Activated CD4-positive, alpha-beta T cell treated with anti-CD3 and anti-CD28 coated beads for 36 hours (primary cell): ENCODE results near the gene COL9A3. TPM values are rescaled to one million over a fixed set of nuclear protein-coding genes. Genes with fewer than 3 reads are reported as not detected.

Experiments used
- ATAC-seq: fragments of 200-7000 bp; cut with Tn5 transposase; one replicate; pipeline ENCODE4 v1.10.0; 2021; ENCODE audit warnings: mild to moderate bottlenecking, moderate library complexity
- CTCF ChIA-PET: fragments of 350-600 bp; sonication (Branson Sonifier 250); formaldehyde crosslinking; loops from one replicate; lab custom pipeline; 2021; ENCODE audit warnings: antibody characterized with exemption; lab: Charles Lee
- POLR2A ChIA-PET: fragments of 350-600 bp; sonication (Branson Sonifier 250); formaldehyde crosslinking; loops from one replicate; lab custom pipeline; 2021; ENCODE audit warnings: antibody characterized with exemption, inconsistent platforms; lab: Charles Lee
- DNase-seq: peaks from one replicate; pipeline ENCODE4 v3.0.0-alpha.2; 2020
- H3K27ac Mint-ChIP-seq: one replicate; pipeline ENCODE4 v1.8.0; 2021; ENCODE audit warnings: mixed read lengths
- H3K27me3 Mint-ChIP-seq: one replicate; pipeline ENCODE4 v1.8.0; 2021; ENCODE audit warnings: mixed read lengths
- H3K36me3 Mint-ChIP-seq: one replicate; pipeline ENCODE4 v1.8.0; 2021; ENCODE audit warnings: low read depth, mixed read lengths
- H3K4me1 Mint-ChIP-seq: one replicate; pipeline ENCODE4 v1.8.0; 2021; ENCODE audit warnings: mixed read lengths
- H3K4me3 Mint-ChIP-seq: one replicate; pipeline ENCODE4 v1.8.0; 2021; ENCODE audit warnings: mild to moderate bottlenecking, moderate library complexity, mixed read lengths
- H3K9me3 Mint-ChIP-seq: one replicate; pipeline ENCODE4 v1.8.0; 2021; ENCODE audit warnings: low read depth, mixed read lengths
- intact Hi-C, 2 experiments: fragments of 100-400 bp; cut with DNase I in 1 of 2; cut with micrococcal nuclease in 1 of 2; formaldehyde crosslinking; loops; one replicate each; pipeline versions ENCODE4 v1.14.2 to v1.15.1; 2022 to 2024; cut with DNase I, micrococcal nuclease
- total RNA-seq, 2 experiments: library from RNA; stranded (reverse); gene quantifications; one replicate each; pipeline ENCODE4 v1.2.3, GENCODE V29; 2021

Gene COL9A3
- total RNA-seq, 2 experiments from 2014 or later: not detected

GRCh38 chr20:62797671-62798532 lies 18.9 kb upstream of the COL9A3 start:
- intact Hi-C loops: loop anchor here (2.0 to 10.0 kb wide), 3 partner anchors 413 to 829 kb away; partner anchors contain the start of genes GMEB2 (in 1 of the 2), RPS21 (in 1 of the 2) and TAF4 (in 1 of the 2)
- peaks cover 25% of the 10 kb centered on the region for H3K4me1 Mint-ChIP-seq

GRCh38 chr20:62799036-62799435 lies 17.8 kb upstream of the COL9A3 start:
- no peaks in the 10 kb centered on the region for H3K9me3 Mint-ChIP-seq
- intact Hi-C loops: loop anchor here (10.0 kb wide), 2 partner anchors 414 to 734 kb away; partner anchors contain the start of genes RPS21 (in 1 of the 2) and TAF4 (in 1 of the 2)
- H3K36me3 Mint-ChIP-seq: peaks cover 24% of the 10 kb centered on the region
- no peak overlapping the region for H3K27ac Mint-ChIP-seq
- DNase-seq: no peak
- peaks cover 18% of the 10 kb centered on the region for H3K4me1 Mint-ChIP-seq
- POLR2A ChIA-PET: no interaction called here
- CTCF ChIA-PET: interaction anchor here (0.8 kb wide), 1 partner anchor 91 kb away, joined by 3 read pairs; no protein-coding TSS in a partner anchor
- no peak for ATAC-seq
- H3K27me3 Mint-ChIP-seq: no peaks in the 10 kb centered on the region
- H3K4me3 Mint-ChIP-seq: no peak overlapping the region

More at GRCh38 chr20:62797671-62798532, 18.9 kb upstream of the COL9A3 start:
- CTCF ChIA-PET: interaction anchor here (0.6 kb wide), 2 partner anchors 153 to 258 kb away, joined by 3 read pairs; no protein-coding TSS in a partner anchor
- no peaks in the 10 kb centered on the region for H3K27me3 Mint-ChIP-seq
- ATAC-seq (no peak), DNase-seq (no peak)
- peak overlapping the region; percentile 76 for H3K4me3 Mint-ChIP-seq
- H3K36me3 Mint-ChIP-seq: peaks cover 24% of the 10 kb centered on the region
- peak overlapping the region; percentile 24 for H3K27ac Mint-ChIP-seq
- H3K9me3 Mint-ChIP-seq: no peaks in the 10 kb centered on the region
- POLR2A ChIA-PET: no interaction called here

- H3K27me3 Mint-ChIP-seq: no peaks in the 10 kb centered on the region
- ChIA-PET CTCF (interaction anchor here (0.8 kb wide), 1 partner anchor 90 kb away, joined by 3 read pairs; no protein-coding TSS in a partner anchor), POLR2A (no interaction called here)
- H3K27ac Mint-ChIP-seq: no peak overlapping the region
- intact Hi-C loops: loop anchor here (10.0 kb wide), 2 partner anchors 415 to 735 kb away; partner anchors contain the start of genes RPS21 (in 1 of the 2) and TAF4 (in 1 of the 2)
- DNase-seq: no peak
- H3K4me3 Mint-ChIP-seq: no peak overlapping the region
- H3K4me1 Mint-ChIP-seq: peaks cover 22% of the 10 kb centered on the region
- ATAC-seq: no peak
- peaks cover 24% of the 10 kb centered on the region for H3K36me3 Mint-ChIP-seq
- H3K9me3 Mint-ChIP-seq: no peaks in the 10 kb centered on the region
Observed at GRCh38 chr20:62799459-62799858, 17.4 kb upstream of the COL9A3 start.

- DNase-seq (no peak), ATAC-seq (no peak)
- H3K27me3 Mint-ChIP-seq: no peaks in the 10 kb centered on the region
- ChIA-PET CTCF (no interaction called here), POLR2A (no interaction called here)
- no peak overlapping the region for H3K27ac Mint-ChIP-seq
- H3K36me3 Mint-ChIP-seq: peaks cover 24% of the 10 kb centered on the region
- no peaks in the 10 kb centered on the region for H3K9me3 Mint-ChIP-seq
- H3K4me3 Mint-ChIP-seq: no peak overlapping the region
- intact Hi-C loops: loop anchor here (10.0 kb wide), 2 partner anchors 415 to 735 kb away; partner anchors contain the start of genes RPS21 (in 1 of the 2) and TAF4 (in 1 of the 2)
- peaks cover 20% of the 10 kb centered on the region for H3K4me1 Mint-ChIP-seq
Observed at GRCh38 chr20:62799873-62800272, 17.0 kb upstream of the COL9A3 start.

GRCh38 chr20:62800314-62801259 lies 16.3 kb upstream of the COL9A3 start:
- no peak for ATAC-seq
- CTCF ChIA-PET: no interaction called here
- POLR2A ChIA-PET: no interaction called here
- DNase-seq: no peak
- no peak overlapping the region for H3K4me3 Mint-ChIP-seq
- no peak overlapping the region for H3K27ac Mint-ChIP-seq
- intact Hi-C loops: no loop called here
- H3K4me1 Mint-ChIP-seq: peaks cover 19% of the 10 kb centered on the region
- no peaks in the 10 kb centered on the region for H3K27me3 Mint-ChIP-seq
- no peaks in the 10 kb centered on the region for H3K9me3 Mint-ChIP-seq
- H3K36me3 Mint-ChIP-seq: peaks cover 24% of the 10 kb centered on the region

GRCh38 chr20:62801284-62802010 lies 15.4 kb upstream of the COL9A3 start:
- CTCF ChIA-PET: no interaction called here
- DNase-seq (no peak), ATAC-seq (no peak)
- Mint-ChIP-seq H3K4me1 (peaks cover 21% of the 10 kb centered on the region), H3K36me3 (peaks cover 26% of the 10 kb centered on the region), H3K27ac (no peak overlapping the region), H3K9me3 (no peaks in the 10 kb centered on the region), H3K4me3 (no peak overlapping the region), H3K27me3 (no peaks in the 10 kb centered on the region)
- intact Hi-C loops: no loop called here
- POLR2A ChIA-PET: no interaction called here

- Mint-ChIP-seq H3K4me3 (no peak overlapping the region), H3K4me1 (peaks cover 24% of the 10 kb centered on the region), H3K27ac (no peak overlapping the region), H3K36me3 (peaks cover 26% of the 10 kb centered on the region), H3K9me3 (no peaks in the 10 kb centered on the region), H3K27me3 (no peaks in the 10 kb centered on the region)
- CTCF ChIA-PET: no interaction called here
- no peak for ATAC-seq
- intact Hi-C loops: no loop called here
- no peak for DNase-seq
- POLR2A ChIA-PET: no interaction called here
Observed at GRCh38 chr20:62802026-62802712, 14.7 kb upstream of the COL9A3 start.

GRCh38 chr20:62804021-62804626 lies 12.7 kb upstream of the COL9A3 start:
- H3K4me1 Mint-ChIP-seq: peaks cover 21% of the 10 kb centered on the region
- ATAC-seq: peak; percentile 21
- CTCF ChIA-PET: interaction anchor here (0.5 kb wide), 2 partner anchors 13 to 100 kb away, joined by 3 read pairs; no protein-coding TSS in a partner anchor

GRCh38 chr20:62804627-62805154 lies 12.2 kb upstream of the COL9A3 start, which contains the start of gene OGFR:
TSS of gene OGFR (plus strand) at chr20:62804835. CDS start at chr20:62804860, 25 bp downstream.
- Mint-ChIP-seq H3K27me3 (no peaks in the 10 kb centered on the region), H3K4me1 (peaks cover 21% of the 10 kb centered on the region), H3K36me3 (peaks cover 24% of the 10 kb centered on the region), H3K27ac (peak within 1 kb of the TSS; percentile 88), H3K4me3 (peak within 1 kb of the TSS; percentile 84), H3K9me3 (no peaks in the 10 kb centered on the region)
- POLR2A ChIA-PET: no interaction called here
- CTCF ChIA-PET: interaction anchor here (0.5 kb wide), 1 partner anchor 101 kb away, joined by 3 read pairs; no protein-coding TSS in a partner anchor
- intact Hi-C loops: loop anchor here (1.0 to 5.0 kb wide), 4 partner anchors 8 to 302 kb away; partner anchors contain the start of gene MRGBP (in 1 of the 2)
- ATAC-seq (peak; percentile 47), DNase-seq (peak; percentile 78)

More at GRCh38 chr20:62804021-62804626, 12.7 kb upstream of the COL9A3 start:
- no peak for DNase-seq
- intact Hi-C loops: loop anchor here (1.0 to 2.0 kb wide), 3 partner anchors 8 to 59 kb away; partner anchors contain the start of gene MRGBP (in 1 of the 2)
- no peaks in the 10 kb centered on the region for H3K27me3 Mint-ChIP-seq
- peak overlapping the region; percentile 84 for H3K4me3 Mint-ChIP-seq
- H3K27ac Mint-ChIP-seq: peak overlapping the region; percentile 83
- no peaks in the 10 kb centered on the region for H3K9me3 Mint-ChIP-seq
- POLR2A ChIA-PET: no interaction called here
- peaks cover 24% of the 10 kb centered on the region for H3K36me3 Mint-ChIP-seq
